Stimulated activated CD8-positive, alpha-beta memory T cell treated with anti-CD3 and anti-CD28 coated beads, Interleukin-12 subunit alpha, Interleukin-12 subunit beta, amount 100 ng/mL, for 4 hours (primary cell): ENCODE data around the gene DDAH1.
"Not testable (repeated sequence)": the region's sequence is repeated elsewhere in the genome, so short reads cannot be mapped to it uniquely, and the experiment has no call there.

Source experiments
- DNase-seq: peaks from one replicate; pipeline ENCODE4 v3.0.0-alpha.2; 2020; ENCODE audit warnings: low read depth

Gene DDAH1

DNA sequence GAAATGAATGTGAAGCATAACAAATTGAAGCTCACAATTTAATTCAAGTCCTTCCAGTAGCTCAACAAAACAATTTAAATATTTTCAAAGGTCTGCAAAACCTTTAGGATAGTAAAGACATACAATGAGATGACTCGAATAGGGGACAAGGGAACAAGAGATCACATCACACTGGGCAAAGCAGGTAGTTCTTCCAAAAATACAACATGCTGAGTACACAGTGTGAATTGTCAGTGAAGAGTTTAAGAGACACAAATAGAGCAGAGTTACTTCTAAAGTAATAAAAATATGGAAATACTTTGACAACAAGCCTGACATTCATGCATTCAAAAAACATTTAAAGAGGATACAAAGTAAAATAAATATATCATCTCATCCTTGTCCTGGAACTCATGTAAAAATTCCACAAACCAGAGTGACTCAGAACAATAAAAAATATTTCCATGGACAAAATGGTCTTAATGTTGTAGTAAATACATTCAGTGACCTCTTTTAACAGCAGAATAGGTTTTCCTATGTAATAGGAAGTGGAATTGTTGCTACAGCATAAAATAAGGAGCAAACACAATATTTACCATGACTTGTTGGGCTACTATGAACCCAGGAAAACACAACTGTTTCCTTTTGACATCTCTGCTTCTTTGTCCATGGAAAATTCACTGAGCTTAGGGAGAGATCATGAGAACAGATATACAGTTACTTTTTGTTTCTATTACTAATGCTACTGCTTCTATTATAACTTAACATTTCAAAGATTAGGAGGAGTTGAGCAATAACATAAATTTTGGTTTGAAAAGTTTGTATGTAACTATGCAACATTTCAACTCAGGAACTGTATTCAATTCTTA, 104.9 kb downstream of the DDAH1 start:
- no peak for DNase-seq

DNA sequence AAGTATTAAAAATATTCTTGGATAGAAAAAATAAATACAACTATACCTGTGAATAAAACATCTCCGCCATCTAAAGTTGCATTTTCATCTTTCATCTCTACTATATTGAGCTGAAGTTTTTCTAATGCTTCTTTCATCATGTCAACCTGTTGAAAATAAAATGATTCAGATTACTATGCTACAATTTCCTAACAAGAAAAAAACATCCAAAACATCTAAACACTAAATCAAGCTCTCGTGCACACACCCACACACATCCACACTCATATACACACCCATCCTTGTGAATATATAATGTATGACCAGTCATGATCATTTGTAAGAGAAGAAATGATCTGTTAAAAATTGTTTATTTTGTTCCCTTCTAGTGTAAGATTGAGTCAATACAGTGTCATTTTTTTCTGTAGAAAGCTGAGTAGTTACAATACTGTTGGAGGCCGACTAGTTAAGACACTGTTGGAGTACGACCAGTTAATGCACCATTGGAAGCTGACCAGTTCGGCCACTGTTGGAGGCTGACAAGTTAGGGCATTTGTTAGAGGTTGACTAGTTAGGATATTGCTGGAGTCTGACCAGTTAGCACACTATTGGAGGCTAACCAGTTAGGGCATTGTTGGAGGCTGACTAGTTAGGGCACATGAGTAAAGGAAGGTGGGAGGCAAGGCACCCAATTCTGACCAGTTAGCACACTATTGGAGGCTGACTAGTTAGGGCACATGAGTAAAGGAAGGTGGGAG, 106.1 kb downstream of the DDAH1 start:
- DNase-seq, result no peak

DNA sequence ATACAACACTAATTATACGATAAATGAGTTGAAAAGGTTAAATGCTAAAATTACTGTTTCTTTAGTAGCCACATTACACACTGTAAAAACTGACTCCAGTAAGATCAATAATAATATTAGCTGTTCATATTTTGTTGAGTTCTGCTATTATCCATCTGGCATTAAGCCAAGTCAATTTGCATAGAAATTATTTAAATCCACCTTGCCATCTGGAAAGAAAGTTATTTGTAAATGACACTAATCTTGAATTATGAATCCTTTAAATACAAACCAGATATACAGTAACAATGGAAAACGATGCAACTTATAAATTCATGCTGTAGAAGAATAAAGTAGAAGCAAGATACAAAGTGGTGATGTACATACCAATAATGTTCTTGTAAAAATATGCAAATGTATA, 107.1 kb downstream of the DDAH1 start:
- DNase-seq, result no peak

DNA sequence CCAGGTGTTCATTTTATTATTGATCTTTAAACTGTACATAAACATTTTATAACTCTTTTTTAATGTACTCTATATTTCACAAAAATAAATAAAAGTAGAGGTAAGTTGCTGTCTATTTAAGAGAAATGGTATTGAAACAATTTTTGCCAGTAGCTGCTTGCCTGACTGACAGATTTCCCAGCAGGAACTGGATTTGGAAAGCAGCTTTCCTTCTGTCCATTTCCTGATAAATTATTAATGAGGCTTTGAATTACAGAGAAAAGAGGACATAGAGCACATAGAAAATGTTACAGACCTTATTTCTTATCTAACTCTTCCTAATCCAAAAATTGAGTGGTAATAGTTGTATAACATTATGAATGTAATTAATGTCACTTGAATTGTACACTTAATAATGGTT, 108.8 kb downstream of the DDAH1 start:
- no peak for DNase-seq

DNA sequence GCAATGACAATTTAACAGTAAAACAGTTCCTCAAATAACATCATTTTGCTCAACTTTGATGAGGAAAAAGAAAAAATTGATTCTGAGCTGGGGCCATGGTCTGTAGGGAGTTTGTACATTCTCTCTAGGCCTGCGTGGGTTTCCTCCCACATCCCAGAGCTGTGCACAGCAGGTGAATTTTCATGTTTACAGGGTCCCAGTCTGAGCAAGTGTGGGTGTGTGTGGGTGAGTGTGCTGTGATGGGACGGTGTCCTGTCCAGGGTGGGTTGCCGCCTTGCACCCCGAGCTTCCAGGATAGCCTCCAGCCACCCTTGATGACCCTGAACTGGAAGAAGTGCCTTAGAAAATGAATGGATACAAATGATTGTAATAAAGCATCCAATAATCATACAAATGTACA, 112.9 kb downstream of the DDAH1 start:
- no peak for DNase-seq

DNA sequence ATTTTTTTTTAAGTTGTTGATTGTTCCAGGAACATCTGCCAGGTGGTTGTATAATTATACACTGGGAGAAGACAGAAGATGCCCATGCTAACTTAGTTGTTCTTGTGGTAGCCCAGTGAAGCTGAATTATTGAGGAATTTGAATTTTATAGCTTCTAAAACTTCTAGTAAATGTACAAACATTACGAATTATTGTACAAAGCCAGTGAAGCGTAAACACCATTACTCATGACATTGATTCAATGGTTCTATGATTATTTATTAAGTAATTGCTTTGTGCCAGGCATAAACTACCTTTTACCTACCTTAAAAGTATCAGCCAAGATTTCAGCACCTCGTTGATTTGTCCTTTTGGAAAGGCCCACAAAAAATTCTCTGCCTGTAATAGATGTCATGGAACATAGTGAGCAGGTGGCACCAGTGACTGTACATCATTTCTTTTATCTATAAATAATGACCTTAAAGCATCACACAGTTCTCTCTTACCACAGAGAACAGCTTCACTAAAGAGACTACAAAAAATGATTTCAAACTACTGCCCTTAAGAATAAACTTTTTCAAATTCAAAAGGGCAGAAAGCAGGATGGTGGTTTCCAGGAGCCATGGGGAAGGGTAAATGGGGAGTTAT, 113.6 kb downstream of the DDAH1 start:
- no peak for DNase-seq

DNA sequence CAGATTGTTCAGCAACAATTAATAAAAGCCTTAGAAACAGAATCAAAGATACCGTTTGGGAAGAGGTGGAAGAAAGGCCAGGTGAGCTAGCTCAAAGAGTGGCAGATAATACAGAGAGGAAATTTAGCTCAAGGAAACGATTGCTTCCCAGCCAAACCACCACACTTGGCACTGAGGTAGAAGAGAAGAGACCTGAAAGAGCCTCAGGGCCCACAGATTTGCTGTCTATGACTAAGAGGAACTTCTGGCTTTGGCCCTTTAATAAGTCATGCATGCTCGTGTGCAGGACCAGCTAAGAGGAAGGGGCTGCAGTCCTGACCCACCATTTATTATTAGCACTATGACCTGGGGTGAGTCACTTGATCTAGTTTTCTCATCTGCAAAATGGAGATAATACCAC, 115.7 kb downstream of the DDAH1 start:
- DNase-seq, result no peak

DNA sequence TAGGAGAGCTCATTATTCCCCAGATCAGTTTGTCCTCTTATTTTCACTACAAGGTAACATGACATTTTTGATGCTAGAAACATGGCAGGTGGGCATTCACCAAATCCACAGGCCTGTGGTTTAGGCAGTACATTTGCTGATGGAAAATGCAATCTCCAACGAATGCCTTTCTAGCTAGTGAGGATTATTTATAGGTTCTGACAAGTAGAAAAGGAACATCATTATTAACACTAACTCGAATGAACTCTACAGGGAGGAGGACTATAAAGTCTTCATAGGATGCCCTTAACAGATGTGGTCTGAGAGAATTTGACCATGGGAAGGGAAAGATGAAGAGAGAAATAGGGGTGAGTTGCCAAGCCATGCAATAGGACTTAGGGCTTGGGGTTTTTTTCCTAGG, 117.1 kb downstream of the DDAH1 start:
- no peak for DNase-seq

DNA sequence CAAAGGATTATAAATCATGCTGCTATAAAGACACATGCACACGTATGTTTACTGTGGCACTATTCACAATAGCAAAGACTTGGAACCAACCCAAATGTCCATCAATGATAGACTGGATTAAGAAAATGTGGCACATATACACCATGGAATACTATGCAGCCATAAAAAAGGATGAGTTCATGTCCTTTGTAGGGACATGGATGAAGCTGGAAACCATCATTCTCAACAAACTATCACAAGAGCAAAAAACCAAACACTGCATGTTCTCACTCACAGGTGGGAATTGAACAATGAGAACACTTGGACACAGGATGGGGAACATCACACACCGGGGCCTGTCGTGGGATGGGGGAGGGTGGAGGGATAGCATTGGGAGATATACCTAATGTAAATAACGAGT, 117.7 kb downstream of the DDAH1 start:
- not testable (repeated sequence) for DNase-seq

DNA sequence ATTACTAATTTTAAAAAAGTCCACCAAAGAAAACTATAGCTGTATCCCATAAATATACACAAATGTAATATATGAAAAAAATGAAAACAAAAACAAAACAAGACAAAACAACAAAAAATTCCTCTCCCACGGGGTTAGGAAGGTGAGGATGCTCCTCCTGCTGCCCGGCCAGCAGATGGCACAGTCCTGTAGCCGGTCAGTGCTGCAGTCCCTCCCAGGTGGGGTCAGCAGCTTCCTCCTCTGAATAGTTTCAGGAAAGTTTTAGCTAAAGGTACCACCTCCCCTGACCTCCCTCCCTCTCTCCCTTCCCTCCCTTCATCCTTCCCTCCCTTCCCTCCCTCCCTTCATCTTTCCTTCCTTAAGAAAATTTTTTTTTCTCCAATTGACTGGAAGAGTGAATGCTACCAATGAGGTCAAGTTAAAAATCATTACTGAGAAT, 120.7 kb downstream of the DDAH1 start:
- no peak for DNase-seq

DNA sequence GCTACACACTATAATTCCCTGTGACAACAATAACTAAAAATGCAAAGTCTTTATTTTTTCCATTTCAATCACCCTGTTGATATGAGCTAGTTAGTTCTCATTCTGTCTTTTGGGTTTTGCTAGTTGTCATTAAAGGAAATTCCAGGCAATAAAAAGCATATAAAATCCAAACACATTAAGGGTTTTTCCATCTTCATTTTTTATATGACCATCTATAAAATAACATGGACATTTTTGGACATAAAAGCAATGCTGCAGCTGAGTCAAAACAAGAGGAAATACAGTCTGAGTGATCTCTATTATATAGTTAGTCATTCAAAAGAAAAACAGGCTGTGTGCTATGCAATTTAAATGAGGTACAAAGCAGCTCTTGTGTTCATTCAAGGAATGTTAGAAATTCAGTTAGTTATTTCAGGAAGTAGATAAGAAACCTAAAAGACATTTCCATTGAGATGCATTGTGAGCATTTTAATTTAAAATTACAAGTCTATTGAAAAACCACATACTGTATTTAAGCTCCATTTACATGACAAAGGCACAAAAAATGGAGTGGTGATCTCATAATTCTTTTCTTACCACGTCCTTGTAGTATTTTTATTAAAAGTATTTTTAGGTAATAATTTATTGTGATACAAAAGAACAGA, 121.2 kb downstream of the DDAH1 start:
- DNase-seq, result no peak

DNA sequence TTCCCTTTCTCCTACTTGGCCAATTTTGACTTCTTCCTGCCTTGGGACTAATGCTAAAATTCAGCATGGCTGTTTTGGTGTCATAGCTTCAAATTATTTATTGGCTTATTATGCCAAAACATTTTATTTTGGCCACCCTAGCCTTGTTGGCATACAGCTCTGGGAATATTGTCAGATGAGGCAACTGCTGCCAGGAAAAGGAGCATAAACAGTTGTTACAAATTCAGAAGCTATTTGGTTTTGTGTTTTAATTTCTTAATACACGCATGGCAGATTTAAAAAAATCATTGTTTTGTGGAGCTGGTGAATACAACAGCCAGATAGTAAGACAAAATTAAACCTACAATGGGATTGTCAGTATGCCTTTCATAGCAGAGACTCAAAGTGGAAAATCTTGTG, 121.7 kb downstream of the DDAH1 start:
- no peak for DNase-seq

DNA sequence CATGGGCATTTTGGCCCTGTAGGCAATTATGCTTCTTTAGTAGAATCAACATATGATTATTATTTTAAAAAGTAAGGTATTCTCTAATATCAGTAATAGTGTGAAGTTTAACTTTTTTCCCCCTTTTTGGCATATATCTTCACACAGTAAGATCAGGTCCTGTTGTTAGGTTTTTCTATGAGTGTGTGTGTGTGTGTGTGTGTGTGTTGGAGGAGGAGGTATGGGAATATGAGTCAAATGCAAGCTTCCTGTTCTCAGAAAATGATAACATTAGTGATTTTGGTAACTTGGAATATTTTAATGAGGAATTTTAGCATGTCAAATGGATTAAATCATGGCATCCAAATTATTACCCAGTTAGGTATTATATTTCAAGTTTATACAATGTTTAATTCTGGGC, 122.8 kb downstream of the DDAH1 start:
- no peak for DNase-seq

DNA sequence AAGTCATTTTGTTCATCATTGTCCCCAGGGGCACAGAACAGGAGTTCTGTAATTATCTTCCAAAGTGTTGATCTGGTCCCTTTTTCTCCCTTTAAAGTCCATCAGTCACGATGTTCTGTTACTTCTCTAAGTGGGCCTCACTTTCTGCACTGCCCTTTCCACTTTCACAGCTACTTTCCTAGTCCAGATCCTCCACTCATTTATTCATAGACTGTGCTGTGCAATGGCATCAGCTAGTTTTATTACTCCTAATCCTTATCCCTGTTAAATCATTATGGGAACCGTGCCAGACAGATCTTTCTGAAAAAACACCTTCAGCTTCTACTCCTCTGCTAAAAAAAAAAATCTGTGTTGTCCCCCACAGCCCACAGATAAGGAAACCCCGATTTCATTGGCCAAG, 124.5 kb downstream of the DDAH1 start:
- DNase-seq, result no peak

DNA sequence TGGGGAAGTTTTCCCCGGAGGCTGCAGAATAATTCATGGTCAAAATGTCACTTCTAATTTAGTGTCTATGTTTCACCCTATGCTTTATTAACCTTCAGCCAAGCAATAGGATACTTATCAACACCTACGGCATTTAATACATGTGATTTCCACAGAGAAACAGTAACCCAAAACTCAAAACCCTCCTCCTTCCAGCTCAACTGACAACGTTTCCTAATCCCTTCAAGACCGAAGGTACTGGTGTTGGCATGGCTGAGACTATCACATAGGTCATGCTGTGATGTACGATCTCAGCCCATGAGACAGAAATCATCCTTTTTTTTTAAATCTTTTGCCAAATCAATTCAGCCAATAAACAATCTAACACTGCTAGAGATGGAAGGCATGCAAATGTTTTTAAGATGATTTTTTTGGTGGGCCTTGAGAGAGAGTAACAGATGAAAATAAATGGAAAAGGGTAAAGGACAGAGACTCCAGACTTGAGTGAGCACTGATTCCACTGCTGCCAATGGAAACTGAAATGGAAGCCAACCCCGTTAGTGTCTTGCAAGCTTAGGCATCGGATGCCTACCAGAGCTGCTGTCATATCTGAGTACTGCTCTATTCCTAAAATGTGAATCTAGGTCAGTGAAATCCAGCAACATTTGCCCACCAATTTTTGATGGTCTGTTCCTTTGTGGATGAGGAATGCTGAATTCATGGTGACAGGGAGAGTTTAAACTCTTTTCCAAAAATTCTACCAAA, 125.1 kb downstream of the DDAH1 start:
- no peak for DNase-seq

DNA sequence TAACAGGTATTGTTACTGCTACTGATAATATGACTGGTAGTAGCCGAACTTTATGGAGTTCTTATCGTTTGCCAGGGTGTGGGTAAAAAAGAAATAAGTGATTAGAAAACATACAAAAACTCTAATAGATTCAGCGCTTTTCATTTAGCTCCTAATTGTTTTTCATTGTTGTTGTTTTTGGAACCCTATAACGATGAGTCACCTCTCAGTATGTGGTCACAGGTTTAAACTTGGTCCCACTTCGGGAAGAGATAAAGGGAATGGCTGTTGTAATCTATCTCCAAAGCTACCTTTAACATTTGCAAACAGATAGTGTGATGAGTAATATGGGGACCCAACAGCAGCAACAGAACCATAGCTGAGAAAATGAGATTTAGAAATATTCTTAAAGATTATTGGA, 125.9 kb downstream of the DDAH1 start:
- DNase-seq, result no peak

DNA sequence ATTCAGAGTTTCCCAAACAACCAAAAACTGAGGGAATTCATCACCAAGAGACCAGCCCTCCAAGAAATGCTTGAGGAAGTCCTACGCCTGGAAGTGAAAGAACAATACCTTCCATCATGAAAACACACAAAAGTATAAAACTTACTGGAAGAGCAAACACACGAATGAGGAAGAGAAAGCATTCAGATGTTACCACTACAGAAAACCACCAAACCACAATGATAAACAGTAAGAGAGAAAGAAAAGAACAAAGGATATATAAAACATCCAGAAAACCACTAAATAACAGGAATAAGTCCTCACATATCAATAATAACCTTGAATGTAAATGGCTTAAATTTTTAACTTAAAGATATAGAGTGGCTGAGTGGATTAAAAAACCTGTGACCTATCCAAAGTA, 130.0 kb downstream of the DDAH1 start:
- no peak for DNase-seq

DNA sequence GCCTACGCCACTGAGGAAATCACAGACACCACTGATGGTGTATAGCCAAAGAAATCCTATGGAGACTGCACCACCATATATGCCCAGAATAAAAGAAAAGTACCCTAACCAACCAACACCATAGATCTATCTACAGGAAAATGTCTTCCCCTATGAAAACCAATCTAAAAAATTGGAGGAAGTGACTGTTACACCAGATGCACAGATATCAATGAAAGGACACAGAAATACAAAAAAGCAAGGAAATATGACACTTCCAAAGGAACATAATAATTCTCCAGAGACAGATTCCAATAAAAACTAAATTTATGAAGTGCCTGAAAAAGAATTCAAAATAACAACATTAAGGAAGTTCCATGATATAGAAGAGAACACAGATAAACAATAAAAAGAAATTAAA, 131.8 kb downstream of the DDAH1 start:
- DNase-seq, result no peak

DNA sequence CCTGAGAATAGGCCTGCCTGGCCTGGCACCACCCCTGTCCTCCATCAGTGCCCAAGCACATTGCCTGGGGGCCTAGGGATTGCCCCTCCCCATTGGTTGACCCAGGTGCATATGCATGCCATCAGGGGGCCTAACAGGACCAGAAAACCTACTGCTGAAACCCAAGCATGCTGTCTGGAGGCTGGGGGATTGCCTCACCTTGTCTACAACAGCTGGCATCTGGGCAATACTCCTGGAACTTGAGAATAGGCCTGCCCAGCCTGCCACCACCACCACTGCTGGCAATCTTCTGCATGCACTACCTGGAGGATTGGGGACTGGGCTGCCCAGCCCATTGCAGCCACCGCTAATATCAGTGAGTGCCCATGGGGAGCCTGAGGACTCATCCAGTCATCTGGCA, 132.4 kb downstream of the DDAH1 start:
- no peak for DNase-seq

DNA sequence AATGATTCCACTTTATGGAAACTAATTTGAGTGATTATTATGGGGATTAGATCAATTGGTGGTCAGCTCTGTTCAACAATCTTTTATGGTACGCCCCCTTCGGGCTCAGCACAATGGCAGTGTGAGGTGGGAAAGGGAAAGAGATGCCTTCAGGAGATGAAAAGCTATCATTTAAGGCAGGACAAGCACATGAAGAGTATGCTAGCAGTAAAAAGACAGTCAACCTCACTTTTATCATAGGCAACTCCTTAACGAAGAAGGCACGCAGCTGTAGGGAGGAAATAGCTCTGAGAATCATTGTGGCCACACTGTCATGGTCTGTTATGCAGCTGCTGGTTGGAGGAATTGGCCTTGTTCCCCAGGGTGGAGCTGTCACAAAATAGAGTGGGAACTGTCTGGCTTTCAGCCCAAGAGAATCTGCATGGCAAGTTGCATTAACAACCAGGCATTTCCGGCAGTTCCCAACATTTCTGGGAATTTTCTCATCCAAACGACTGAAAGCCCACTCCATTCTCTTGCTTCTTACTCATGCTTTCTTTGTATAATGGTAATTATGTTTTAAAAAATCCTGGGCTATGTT, 134.2 kb downstream of the DDAH1 start:
- DNase-seq, result no peak

DNA sequence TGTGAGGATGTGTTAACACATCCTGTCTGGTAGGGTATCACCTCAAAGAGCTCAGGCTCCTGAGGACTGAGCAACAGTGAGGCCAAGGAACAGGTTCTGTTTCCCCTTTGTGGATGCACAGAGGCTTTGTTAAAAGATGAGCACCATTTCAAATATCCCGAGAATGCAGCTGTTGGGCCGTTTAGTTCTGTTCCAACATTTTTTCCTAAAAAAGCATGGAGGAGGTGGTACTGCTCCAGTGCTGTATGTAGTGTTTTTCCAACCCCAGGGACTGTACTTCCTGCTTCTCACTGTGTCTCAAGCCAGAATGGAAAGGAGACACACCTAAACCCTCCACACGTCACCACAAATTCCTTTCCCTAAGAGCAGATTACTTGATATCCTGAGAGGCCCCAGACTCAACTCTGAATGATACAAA, 134.7 kb downstream of the DDAH1 start:
- no peak for DNase-seq
